ENCODE data around the gene CLOCK. TPM values are rescaled to one million over a fixed set of nuclear protein-coding genes. Genes with fewer than 3 reads are reported as not detected.
A peak's percentile ranks its signal among the peaks of the same experiment; 100 is the strongest.

The CLOCK gene
- total and polyA plus RNA-seq, 2 of the 13 experiments (the other 11 are each of a cell fraction or from before 2014, with no cell fraction given), result 8.8 to 13.5 TPM

DNA sequence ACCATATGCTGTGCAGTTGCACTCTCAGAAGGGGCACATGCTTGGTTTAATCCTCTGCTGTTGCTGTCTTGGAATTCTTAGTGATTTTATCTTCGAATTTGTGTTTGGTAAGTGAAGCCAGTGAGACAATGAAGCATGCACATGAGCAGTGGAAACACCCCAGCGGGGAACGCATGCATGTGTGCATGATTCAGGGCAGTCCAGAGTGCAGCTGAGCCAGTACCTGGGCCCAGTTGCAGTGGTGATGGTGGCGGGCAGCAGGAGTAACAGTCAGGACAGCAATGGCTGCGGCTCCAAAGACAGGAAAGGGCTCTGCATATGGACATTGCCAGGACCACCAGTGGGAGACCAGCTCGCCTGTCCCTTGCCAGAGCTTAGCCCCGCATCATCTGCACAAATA, 165.2 kb downstream of the CLOCK start (continued):
- TF ChIP-seq TGIF2 (CRISPR knock-in tag; IDR thresholded peaks at IDR 0.05) (no peak), HMG20B (CRISPR knock-in tag; conservative IDR thresholded peaks at IDR 0.05) (no peak), KLF12 (CRISPR knock-in tag; IDR thresholded peaks at IDR 0.05; ENCODE audit: borderline replicate concordance) (no peak), ZNF577 (CRISPR knock-in tag; IDR thresholded peaks at IDR 0.05; ENCODE audit: borderline replicate concordance, low read depth) (no peak), XRCC5 (optimal IDR thresholded peaks at IDR 0.05; ENCODE audit: low read length) (no peak), KDM3A (CRISPR knock-in tag; IDR thresholded peaks at IDR 0.05; ENCODE audit: low read depth) (no peak), YY1 (IDR thresholded peaks at IDR 0.05; ENCODE audit: insufficient read depth, insufficient replicate concordance, low read depth, low read length) (no peak), ZFX (CRISPR knock-in tag; IDR thresholded peaks at IDR 0.05; ENCODE audit: low read depth) (0 out of 2 replicates have a peak, but pooled peaks have one; percentile 19), TARDBP (CRISPR knock-in tag; IDR thresholded peaks at IDR 0.05) (no peak), ZNF891 (CRISPR knock-in tag; IDR thresholded peaks at IDR 0.05) (no peak), ZSCAN12 (CRISPR knock-in tag; IDR thresholded peaks at IDR 0.05) (no peak), ZNF572 (CRISPR knock-in tag; IDR thresholded peaks at IDR 0.05) (no peak), NONO (IDR thresholded peaks at IDR 0.05) (no peak), NONO (CRISPR knock-in tag; conservative IDR thresholded peaks at IDR 0.05) (no peak)
- TF ChIP-seq, protein P1, sequence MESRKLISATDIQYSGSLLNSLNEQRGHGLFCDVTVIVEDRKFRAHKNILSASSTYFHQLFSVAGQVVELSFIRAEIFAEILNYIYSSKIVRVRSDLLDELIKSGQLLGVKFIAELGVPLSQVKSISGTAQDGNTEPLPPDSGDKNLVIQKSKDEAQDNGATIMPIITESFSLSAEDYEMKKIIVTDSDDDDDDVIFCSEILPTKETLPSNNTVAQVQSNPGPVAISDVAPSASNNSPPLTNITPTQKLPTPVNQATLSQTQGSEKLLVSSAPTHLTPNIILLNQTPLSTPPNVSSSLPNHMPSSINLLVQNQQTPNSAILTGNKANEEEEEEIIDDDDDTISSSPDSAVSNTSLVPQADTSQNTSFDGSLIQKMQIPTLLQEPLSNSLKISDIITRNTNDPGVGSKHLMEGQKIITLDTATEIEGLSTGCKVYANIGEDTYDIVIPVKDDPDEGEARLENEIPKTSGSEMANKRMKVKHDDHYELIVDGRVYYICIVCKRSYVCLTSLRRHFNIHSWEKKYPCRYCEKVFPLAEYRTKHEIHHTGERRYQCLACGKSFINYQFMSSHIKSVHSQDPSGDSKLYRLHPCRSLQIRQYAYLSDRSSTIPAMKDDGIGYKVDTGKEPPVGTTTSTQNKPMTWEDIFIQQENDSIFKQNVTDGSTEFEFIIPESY (CRISPR knock-in tag; IDR thresholded peaks at IDR 0.05), result no peak
- TF ChIP-seq, protein P2, sequence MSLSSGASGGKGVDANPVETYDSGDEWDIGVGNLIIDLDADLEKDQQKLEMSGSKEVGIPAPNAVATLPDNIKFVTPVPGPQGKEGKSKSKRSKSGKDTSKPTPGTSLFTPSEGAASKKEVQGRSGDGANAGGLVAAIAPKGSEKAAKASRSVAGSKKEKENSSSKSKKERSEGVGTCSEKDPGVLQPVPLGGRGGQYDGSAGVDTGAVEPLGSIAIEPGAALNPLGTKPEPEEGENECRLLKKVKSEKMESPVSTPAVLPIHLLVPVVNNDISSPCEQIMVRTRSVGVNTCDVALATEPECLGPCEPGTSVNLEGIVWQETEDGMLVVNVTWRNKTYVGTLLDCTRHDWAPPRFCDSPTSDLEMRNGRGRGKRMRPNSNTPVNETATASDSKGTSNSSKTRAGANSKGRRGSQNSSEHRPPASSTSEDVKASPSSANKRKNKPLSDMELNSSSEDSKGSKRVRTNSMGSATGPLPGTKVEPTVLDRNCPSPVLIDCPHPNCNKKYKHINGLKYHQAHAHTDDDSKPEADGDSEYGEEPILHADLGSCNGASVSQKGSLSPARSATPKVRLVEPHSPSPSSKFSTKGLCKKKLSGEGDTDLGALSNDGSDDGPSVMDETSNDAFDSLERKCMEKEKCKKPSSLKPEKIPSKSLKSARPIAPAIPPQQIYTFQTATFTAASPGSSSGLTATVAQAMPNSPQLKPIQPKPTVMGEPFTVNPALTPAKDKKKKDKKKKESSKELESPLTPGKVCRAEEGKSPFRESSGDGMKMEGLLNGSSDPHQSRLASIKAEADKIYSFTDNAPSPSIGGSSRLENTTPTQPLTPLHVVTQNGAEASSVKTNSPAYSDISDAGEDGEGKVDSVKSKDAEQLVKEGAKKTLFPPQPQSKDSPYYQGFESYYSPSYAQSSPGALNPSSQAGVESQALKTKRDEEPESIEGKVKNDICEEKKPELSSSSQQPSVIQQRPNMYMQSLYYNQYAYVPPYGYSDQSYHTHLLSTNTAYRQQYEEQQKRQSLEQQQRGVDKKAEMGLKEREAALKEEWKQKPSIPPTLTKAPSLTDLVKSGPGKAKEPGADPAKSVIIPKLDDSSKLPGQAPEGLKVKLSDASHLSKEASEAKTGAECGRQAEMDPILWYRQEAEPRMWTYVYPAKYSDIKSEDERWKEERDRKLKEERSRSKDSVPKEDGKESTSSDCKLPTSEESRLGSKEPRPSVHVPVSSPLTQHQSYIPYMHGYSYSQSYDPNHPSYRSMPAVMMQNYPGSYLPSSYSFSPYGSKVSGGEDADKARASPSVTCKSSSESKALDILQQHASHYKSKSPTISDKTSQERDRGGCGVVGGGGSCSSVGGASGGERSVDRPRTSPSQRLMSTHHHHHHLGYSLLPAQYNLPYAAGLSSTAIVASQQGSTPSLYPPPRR (CRISPR knock-in tag; IDR thresholded peaks at IDR 0.05; ENCODE audit: borderline replicate concordance), result no peak
- TF ChIP-seq, protein P3, sequence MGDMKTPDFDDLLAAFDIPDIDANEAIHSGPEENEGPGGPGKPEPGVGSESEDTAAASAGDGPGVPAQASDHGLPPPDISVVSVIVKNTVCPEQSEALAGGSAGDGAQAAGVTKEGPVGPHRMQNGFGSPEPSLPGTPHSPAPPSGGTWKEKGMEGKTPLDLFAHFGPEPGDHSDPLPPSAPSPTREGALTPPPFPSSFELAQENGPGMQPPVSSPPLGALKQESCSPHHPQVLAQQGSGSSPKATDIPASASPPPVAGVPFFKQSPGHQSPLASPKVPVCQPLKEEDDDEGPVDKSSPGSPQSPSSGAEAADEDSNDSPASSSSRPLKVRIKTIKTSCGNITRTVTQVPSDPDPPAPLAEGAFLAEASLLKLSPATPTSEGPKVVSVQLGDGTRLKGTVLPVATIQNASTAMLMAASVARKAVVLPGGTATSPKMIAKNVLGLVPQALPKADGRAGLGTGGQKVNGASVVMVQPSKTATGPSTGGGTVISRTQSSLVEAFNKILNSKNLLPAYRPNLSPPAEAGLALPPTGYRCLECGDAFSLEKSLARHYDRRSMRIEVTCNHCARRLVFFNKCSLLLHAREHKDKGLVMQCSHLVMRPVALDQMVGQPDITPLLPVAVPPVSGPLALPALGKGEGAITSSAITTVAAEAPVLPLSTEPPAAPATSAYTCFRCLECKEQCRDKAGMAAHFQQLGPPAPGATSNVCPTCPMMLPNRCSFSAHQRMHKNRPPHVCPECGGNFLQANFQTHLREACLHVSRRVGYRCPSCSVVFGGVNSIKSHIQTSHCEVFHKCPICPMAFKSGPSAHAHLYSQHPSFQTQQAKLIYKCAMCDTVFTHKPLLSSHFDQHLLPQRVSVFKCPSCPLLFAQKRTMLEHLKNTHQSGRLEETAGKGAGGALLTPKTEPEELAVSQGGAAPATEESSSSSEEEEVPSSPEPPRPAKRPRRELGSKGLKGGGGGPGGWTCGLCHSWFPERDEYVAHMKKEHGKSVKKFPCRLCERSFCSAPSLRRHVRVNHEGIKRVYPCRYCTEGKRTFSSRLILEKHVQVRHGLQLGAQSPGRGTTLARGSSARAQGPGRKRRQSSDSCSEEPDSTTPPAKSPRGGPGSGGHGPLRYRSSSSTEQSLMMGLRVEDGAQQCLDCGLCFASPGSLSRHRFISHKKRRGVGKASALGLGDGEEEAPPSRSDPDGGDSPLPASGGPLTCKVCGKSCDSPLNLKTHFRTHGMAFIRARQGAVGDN (CRISPR knock-in tag; IDR thresholded peaks at IDR 0.05), result peak; percentile 47
- TF ChIP-seq, protein P4, sequence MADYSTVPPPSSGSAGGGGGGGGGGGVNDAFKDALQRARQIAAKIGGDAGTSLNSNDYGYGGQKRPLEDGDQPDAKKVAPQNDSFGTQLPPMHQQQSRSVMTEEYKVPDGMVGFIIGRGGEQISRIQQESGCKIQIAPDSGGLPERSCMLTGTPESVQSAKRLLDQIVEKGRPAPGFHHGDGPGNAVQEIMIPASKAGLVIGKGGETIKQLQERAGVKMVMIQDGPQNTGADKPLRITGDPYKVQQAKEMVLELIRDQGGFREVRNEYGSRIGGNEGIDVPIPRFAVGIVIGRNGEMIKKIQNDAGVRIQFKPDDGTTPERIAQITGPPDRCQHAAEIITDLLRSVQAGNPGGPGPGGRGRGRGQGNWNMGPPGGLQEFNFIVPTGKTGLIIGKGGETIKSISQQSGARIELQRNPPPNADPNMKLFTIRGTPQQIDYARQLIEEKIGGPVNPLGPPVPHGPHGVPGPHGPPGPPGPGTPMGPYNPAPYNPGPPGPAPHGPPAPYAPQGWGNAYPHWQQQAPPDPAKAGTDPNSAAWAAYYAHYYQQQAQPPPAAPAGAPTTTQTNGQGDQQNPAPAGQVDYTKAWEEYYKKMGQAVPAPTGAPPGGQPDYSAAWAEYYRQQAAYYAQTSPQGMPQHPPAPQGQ (CRISPR knock-in tag; IDR thresholded peaks at IDR 0.05; ENCODE audit: borderline replicate concordance), result no peak
